ENCODE measurements around the gene STYK1.

DNA sequence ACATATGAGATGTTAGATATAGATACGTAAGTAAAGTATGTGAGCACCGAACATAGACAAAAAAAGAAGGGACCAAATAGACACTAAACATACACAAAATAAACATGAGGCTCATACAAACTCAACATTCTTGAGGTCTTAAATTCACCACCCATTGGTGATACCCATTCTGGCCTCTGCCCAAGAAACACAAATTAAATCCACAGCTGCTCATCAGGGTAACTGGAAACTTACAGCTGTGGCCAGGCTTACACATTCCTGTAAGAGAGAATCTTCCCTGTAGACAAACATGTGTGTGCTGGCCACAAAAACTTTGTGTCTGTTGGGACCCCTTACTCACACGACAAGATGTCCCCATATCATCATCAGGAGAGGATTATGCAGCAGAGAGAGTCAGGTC is 82.9 kb downstream of the STYK1 start:
- TF ChIP-seq, protein P1, sequence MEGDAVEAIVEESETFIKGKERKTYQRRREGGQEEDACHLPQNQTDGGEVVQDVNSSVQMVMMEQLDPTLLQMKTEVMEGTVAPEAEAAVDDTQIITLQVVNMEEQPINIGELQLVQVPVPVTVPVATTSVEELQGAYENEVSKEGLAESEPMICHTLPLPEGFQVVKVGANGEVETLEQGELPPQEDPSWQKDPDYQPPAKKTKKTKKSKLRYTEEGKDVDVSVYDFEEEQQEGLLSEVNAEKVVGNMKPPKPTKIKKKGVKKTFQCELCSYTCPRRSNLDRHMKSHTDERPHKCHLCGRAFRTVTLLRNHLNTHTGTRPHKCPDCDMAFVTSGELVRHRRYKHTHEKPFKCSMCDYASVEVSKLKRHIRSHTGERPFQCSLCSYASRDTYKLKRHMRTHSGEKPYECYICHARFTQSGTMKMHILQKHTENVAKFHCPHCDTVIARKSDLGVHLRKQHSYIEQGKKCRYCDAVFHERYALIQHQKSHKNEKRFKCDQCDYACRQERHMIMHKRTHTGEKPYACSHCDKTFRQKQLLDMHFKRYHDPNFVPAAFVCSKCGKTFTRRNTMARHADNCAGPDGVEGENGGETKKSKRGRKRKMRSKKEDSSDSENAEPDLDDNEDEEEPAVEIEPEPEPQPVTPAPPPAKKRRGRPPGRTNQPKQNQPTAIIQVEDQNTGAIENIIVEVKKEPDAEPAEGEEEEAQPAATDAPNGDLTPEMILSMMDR (IDR thresholded peaks at IDR 0.05), result no peak
- no peak for TF ChIP-seq POLR2A (IDR thresholded peaks at IDR 0.05)
